H9 (cell line): Measurements from ENCODE around the gene BPIFB2. TPM values are rescaled to one million over a fixed set of nuclear protein-coding genes. Genes with fewer than 3 reads are reported as not detected.
A peak's percentile ranks its signal among the peaks of the same experiment; 100 is the strongest.

Source experiments
- DNase-seq: peaks from one replicate; pipeline ENCODE4 v3.0.0-alpha.2; 2017
- H2AFZ ChIP-seq: one replicate; pipeline ENCODE4 v1.6.1; 2013; ENCODE audit warnings: mild to moderate bottlenecking, low read length, control low read depth, moderate library complexity
- H2AK5ac ChIP-seq: 2 replicates; pipeline ENCODE4 v1.6.1; 2013; ENCODE audit warnings: low read length, control low read depth, mixed read lengths; ENCODE audit not compliant: insufficient read length
- H2BK120ac ChIP-seq: one replicate; pipeline ENCODE4 v1.6.1; 2013; ENCODE audit warnings: low read depth, mild to moderate bottlenecking, low read length, control low read depth, inconsistent platforms; ENCODE audit not compliant: poor library complexity, severe bottlenecking
- H2BK12ac ChIP-seq: 2 replicates; pipeline ENCODE4 v1.6.1; 2013; ENCODE audit warnings: low read length, control low read depth, mixed read lengths, low read depth; ENCODE audit not compliant: insufficient read length
- H2BK15ac ChIP-seq: 2 replicates; pipeline ENCODE4 v1.6.1; 2013; ENCODE audit warnings: low read depth, low read length, control low read depth
- H2BK20ac ChIP-seq: one replicate; pipeline ENCODE4 v1.6.1; 2013; ENCODE audit warnings: low read depth, mild to moderate bottlenecking, low read length, control low read depth, inconsistent platforms; ENCODE audit not compliant: poor library complexity, severe bottlenecking
- H2BK5ac ChIP-seq: 2 replicates; pipeline ENCODE4 v1.6.1; 2013; ENCODE audit warnings: low read length, control low read depth, mixed read lengths; ENCODE audit not compliant: insufficient read length
- H3K14ac ChIP-seq: 2 replicates; pipeline ENCODE4 v1.6.1; 2013; ENCODE audit warnings: low read length, control low read depth; ENCODE audit not compliant: insufficient read depth
- H3K18ac ChIP-seq: 2 replicates; pipeline ENCODE4 v1.6.1; 2013; ENCODE audit warnings: low read depth, mild to moderate bottlenecking, mixed read lengths, low read length, control low read depth; ENCODE audit not compliant: insufficient read length
- H3K23ac ChIP-seq: 2 replicates; pipeline ENCODE4 v1.6.1; 2013; ENCODE audit warnings: low read length, control low read depth, mixed read lengths, low read depth; ENCODE audit not compliant: insufficient read length
- H3K23me2 ChIP-seq: 2 replicates; pipeline ENCODE4 v1.6.1; 2013; ENCODE audit warnings: low read depth, mild to moderate bottlenecking, mixed read lengths, low read length, control low read depth; ENCODE audit not compliant: insufficient read length, poor library complexity, severe bottlenecking
- H3K27ac ChIP-seq: 2 replicates; pipeline ENCODE4 v1.5.1; 2013; ENCODE audit warnings: low read length, control low read depth, mixed read lengths, low read depth; ENCODE audit not compliant: insufficient read length
- H3K27me3 ChIP-seq: 2 replicates; pipeline ENCODE4 v1.6.1; 2013; ENCODE audit warnings: low read length, control low read depth, inconsistent platforms; ENCODE audit not compliant: insufficient read depth
- H3K4ac ChIP-seq: 2 replicates; pipeline ENCODE4 v1.6.1; 2013; ENCODE audit warnings: low read depth, mild to moderate bottlenecking, control low read depth, inconsistent platforms, low read length, moderate library complexity
- H3K4me1 ChIP-seq: 2 replicates; pipeline ENCODE4 v1.6.1; 2013; ENCODE audit warnings: low read length, control low read depth, inconsistent platforms; ENCODE audit not compliant: insufficient read depth
- H3K4me2 ChIP-seq: 2 replicates; pipeline ENCODE4 v1.6.1; 2013; ENCODE audit warnings: low read length, control low read depth, mixed read lengths; ENCODE audit not compliant: insufficient read length, insufficient read depth
- H3K56ac ChIP-seq: 2 replicates; pipeline ENCODE4 v1.6.1; 2013; ENCODE audit warnings: low read depth, mild to moderate bottlenecking, mixed read lengths, low read length, control low read depth; ENCODE audit not compliant: insufficient read length
- H3K79me1 ChIP-seq: 2 replicates; pipeline ENCODE4 v1.6.1; 2013; ENCODE audit warnings: low read depth, mild to moderate bottlenecking, moderate library complexity, low read length, control low read depth, inconsistent platforms; ENCODE audit not compliant: insufficient read depth, poor library complexity, severe bottlenecking
- H3K79me2 ChIP-seq: 2 replicates; pipeline ENCODE4 v1.6.1; 2013; ENCODE audit warnings: low read length, control low read depth, inconsistent platforms; ENCODE audit not compliant: insufficient read depth
- H3K9ac ChIP-seq: 2 replicates; pipeline ENCODE4 v1.6.1; 2013; ENCODE audit warnings: low read length, control low read depth, mixed read lengths; ENCODE audit not compliant: insufficient read length; ENCODE audit errors: extremely low read depth
- H3K9me3 ChIP-seq: one replicate; pipeline ENCODE4 v1.6.1; 2013; ENCODE audit warnings: low read depth, low read length, inconsistent platforms; ENCODE audit not compliant: control insufficient read depth
- H3T11ph ChIP-seq: one replicate; pipeline ENCODE4 v1.6.1; 2013; ENCODE audit warnings: mild to moderate bottlenecking, low read length, control low read depth, inconsistent platforms
- H4K20me1 ChIP-seq: one replicate; pipeline ENCODE4 v1.6.1; 2013; ENCODE audit not compliant: control insufficient read depth, insufficient read length, insufficient read depth
- H4K5ac ChIP-seq: 2 replicates; pipeline ENCODE4 v1.6.1; 2013; ENCODE audit warnings: low read depth, mild to moderate bottlenecking, mixed read lengths, low read length, control low read depth; ENCODE audit not compliant: insufficient read length
- H4K8ac ChIP-seq: replicated peaks from 2 replicates; pipeline ENCODE4 v1.6.1; 2013; ENCODE audit warnings: low read length, control low read depth, mixed read lengths, low read depth; ENCODE audit not compliant: insufficient read length
- H4K91ac ChIP-seq: 2 replicates; pipeline ENCODE4 v1.6.1; 2013; ENCODE audit warnings: low read depth, mild to moderate bottlenecking, moderate library complexity, mixed read lengths, low read length, control low read depth; ENCODE audit not compliant: insufficient read length
- H3K27ac Mint-ChIP-seq, 3 experiments: 2 replicates in 2 of 3; 3 replicates in 1 of 3; pipeline ENCODE4 v1.8.0; 2020 to 2021; ENCODE audit warnings: mixed read lengths in 3 of 3, mild to moderate bottlenecking in 1 of 3, moderate library complexity in 1 of 3
- H3K27me3 Mint-ChIP-seq: 2 replicates; pipeline ENCODE4 v1.8.0; 2021; ENCODE audit warnings: low read depth, mild to moderate bottlenecking, moderate library complexity, mixed read lengths
- H3K36me3 Mint-ChIP-seq, 3 experiments: 2 replicates in 2 of 3; 3 replicates in 1 of 3; pipeline ENCODE4 v1.8.0; 2020 to 2021; ENCODE audit warnings: low read depth in 3 of 3, mixed read lengths in 3 of 3; ENCODE audit not compliant: insufficient read depth in 1 of 3
- H3K4me1 Mint-ChIP-seq, 2 experiments: 2 replicates each; pipeline ENCODE4 v1.8.0; 2020; ENCODE audit warnings: mixed read lengths in 2 of 2
- H3K4me3 Mint-ChIP-seq, 2 experiments: 2 replicates in 1 of 2; 3 replicates in 1 of 2; pipeline ENCODE4 v1.8.0; 2020 to 2021; ENCODE audit warnings: mild to moderate bottlenecking in 2 of 2, mixed read lengths in 2 of 2, moderate library complexity in 1 of 2
- H3K9me3 Mint-ChIP-seq, 2 experiments: 2 replicates in 1 of 2; 3 replicates in 1 of 2; pipeline ENCODE4 v1.8.0; 2020; ENCODE audit warnings: mild to moderate bottlenecking in 2 of 2, mixed read lengths in 2 of 2, moderate library complexity in 1 of 2
- CTCF ChIP-seq: fragments of 200-600 bp; sonication (generic); conservative IDR thresholded peaks from 3 replicates; pipeline ENCODE4 v1.8.0; 2021; ENCODE audit warnings: antibody characterized with exemption, mild to moderate bottlenecking
- WGBS: extraction: QIAGEN DNeasy Blood & Tissue Kit; methylation state at CpG from one replicate; pipeline ENCODE4 v1.1.7; 2013; ENCODE audit warnings: missing lambda C conversion rate, low lambda C conversion rate, mixed read lengths; ENCODE audit not compliant: insufficient read length; ENCODE audit errors: extremely low coverage; 5-methylcytosine and 5-hydroxymethylcytosine counted together
- total RNA-seq: library from RNA; stranded (reverse); gene quantifications from 2 replicates; pipeline ENCODE4 v1.2.1, GENCODE V29; 2021

Gene BPIFB2
- total RNA-seq, 1 experiment from 2014 or later, result not detected

- TF ChIP-seq CTCF, result peak; percentile 95
- Histone ChIP-seq H4K5ac (no peak overlapping the region), H4K91ac (no peak overlapping the region), H2AK5ac (no peak overlapping the region), H3K9me3 (no peaks in the 10 kb centered on the region), H3K56ac (no peak overlapping the region), H3K9ac (no peak overlapping the region), H4K20me1 (no peaks in the 10 kb centered on the region), H3K23me2 (no peaks in the 10 kb centered on the region), H3K18ac (no peak overlapping the region), H2AFZ (no peak overlapping the region), H4K8ac (no peak overlapping the region), H3K14ac (no peak overlapping the region), H3K79me1 (no peaks in the 10 kb centered on the region), H3K4ac (no peak overlapping the region), H3K23ac (no peak overlapping the region), H3K79me2 (no peaks in the 10 kb centered on the region), H2BK5ac (no peak overlapping the region), H3K4me2 (no peak overlapping the region), H2BK120ac (no peak overlapping the region), H3K27me3 (no peaks in the 10 kb centered on the region), H2BK12ac (no peak overlapping the region), H2BK20ac (no peak overlapping the region), H2BK15ac (no peak overlapping the region), H3K4me1 (no peaks in the 10 kb centered on the region), H3T11ph (no peak overlapping the region), H3K27ac (no peak overlapping the region)
- H3K27me3 Mint-ChIP-seq, result peaks cover 9% of the 10 kb centered on the region
- H3K9me3 Mint-ChIP-seq, result peaks cover 5% of the 10 kb centered on the region in 2 experiments; a peak in 3 of 5 replicates
- DNase-seq, result peak; percentile 50
- H3K4me1 Mint-ChIP-seq, result no peaks in the 10 kb centered on the region
- H3K27ac Mint-ChIP-seq, result no peak overlapping the region
- H3K36me3 Mint-ChIP-seq, result peaks cover 0 to 4% (median 0%) of the 10 kb centered on the region in 3 experiments; a peak in 3 of 7 replicates
- WGBS, result no CpG with 5 or more reads among the region's 4 CpGs
- H3K4me3 Mint-ChIP-seq, result no peak overlapping the region; a peak in 1 of 5 replicates
Observed at GRCh38 chr20:33005132-33005566, 2.4 kb upstream of the BPIFB2 start.
